H1 (cell line): ENCODE data around the gene XPO1. TPM values are rescaled to one million over a fixed set of nuclear protein-coding genes. Genes with fewer than 3 reads are reported as not detected.
A peak's percentile ranks its signal among the peaks of the same experiment; 100 is the strongest.

Experiments used
- ASH2L ChIP-seq: fragments of 200-600, 300-600 bp; sonication (generic); IDR thresholded peaks from one replicate; pipeline ENCODE4 v1.7.1; 2017; ENCODE audit warnings: low read length
- CBX8 ChIP-seq: fragments of 300-800, 300-1000 bp; sonication (generic); IDR thresholded peaks from 2 replicates; pipeline ENCODE4 v1.7.1; 2016; ENCODE audit warnings: low read depth, low read length, borderline replicate concordance
- CEBPB ChIP-seq: IDR thresholded peaks from 2 replicates; pipeline ENCODE4 v1.6.1; 2012; ENCODE audit warnings: low read depth, low read length
- EP300 ChIP-seq, 2 experiments: IDR thresholded peaks; 1 replicate in 1 of 2; 2 replicates in 1 of 2; pipeline ENCODE4 v1.6.1; 2011 to 2012; ENCODE audit warnings: low read depth in 2 of 2, low read length in 2 of 2, mild to moderate bottlenecking in 2 of 2, borderline replicate concordance in 1 of 2, inconsistent platforms in 1 of 2, moderate library complexity in 1 of 2
- HDAC2 ChIP-seq, 2 experiments: fragments of 300-600 bp in 1 of 2; sonication (generic) in 1 of 2; IDR thresholded peaks; 2 replicates each; pipeline ENCODE4 v1.6.1; 2011 to 2012; ENCODE audit warnings: low read depth in 2 of 2, low read length in 2 of 2, mild to moderate bottlenecking in 2 of 2, moderate library complexity in 2 of 2, borderline replicate concordance in 1 of 2, inconsistent platforms in 1 of 2
- PHF8 ChIP-seq: fragments of 200-600 bp; sonication (generic); conservative IDR thresholded peaks from 2 replicates; pipeline ENCODE4 v1.7.1; 2012; ENCODE audit warnings: low read depth, mild to moderate bottlenecking, inconsistent platforms, low read length, moderate library complexity
- POU5F1 ChIP-seq: IDR thresholded peaks from 2 replicates; pipeline ENCODE4 v1.6.1; 2011; ENCODE audit warnings: low read depth, mild to moderate bottlenecking, low read length, moderate library complexity
- RAD21 ChIP-seq, 2 experiments: IDR thresholded peaks in 1 of 2; conservative IDR thresholded peaks in 1 of 2; 2 replicates each; pipeline ENCODE4 v1.6.1; 2011; ENCODE audit warnings: low read depth in 2 of 2, low read length in 2 of 2, improper control_type of control experiment in 1 of 2, inconsistent platforms in 1 of 2, mild to moderate bottlenecking in 1 of 2, moderate library complexity in 1 of 2
- RBBP5 ChIP-seq: IDR thresholded peaks from 2 replicates; pipeline ENCODE4 v1.7.1; 2012; ENCODE audit warnings: low read depth, mild to moderate bottlenecking, inconsistent platforms, low read length, moderate library complexity, borderline replicate concordance
- SIX5 ChIP-seq: IDR thresholded peaks from 2 replicates; pipeline ENCODE4 v1.6.1; 2011; ENCODE audit warnings: mild to moderate bottlenecking, low read depth, low read length
- SP1 ChIP-seq: IDR thresholded peaks from 2 replicates; pipeline ENCODE4 v1.6.1; 2011; ENCODE audit warnings: low read depth, low read length
- SP2 ChIP-seq: IDR thresholded peaks from 2 replicates; pipeline ENCODE4 v1.6.1; 2012; ENCODE audit warnings: mild to moderate bottlenecking, low read length, inconsistent platforms
- SUZ12 ChIP-seq: fragments of 200-600 bp; sonication (generic); IDR thresholded peaks from 2 replicates; pipeline ENCODE4 v1.6.1; 2012; ENCODE audit warnings: mild to moderate bottlenecking, inconsistent platforms, low read length, moderate library complexity, mixed read lengths
- TAF7 ChIP-seq: optimal IDR thresholded peaks from 2 replicates; pipeline ENCODE3; 2011; ENCODE audit warnings: low read depth, mild to moderate bottlenecking, inconsistent platforms, low read length, moderate library complexity, borderline replicate concordance
- USF2 ChIP-seq: IDR thresholded peaks from 2 replicates; pipeline ENCODE4 v1.6.1; 2011; ENCODE audit warnings: low read length, improper control_type of control experiment
- YY1 ChIP-seq: IDR thresholded peaks from 2 replicates; pipeline ENCODE4 v1.6.1; 2011; ENCODE audit warnings: low read depth, mild to moderate bottlenecking, low read length
- polyA plus RNA-seq, 7 experiments: library from polyadenylated mRNA; depleted of rRNA in 3 of 7; stranded (reverse) in 5 of 7; unstranded in 2 of 7; fragments of >200 nt in 5 of 7; fragments of 200-250 nt in 2 of 7; gene quantifications; 1 replicate in 5 of 7; 2 replicates in 1 of 7; 4 replicates in 1 of 7; pipeline versions ENCODE4 v1.2.1 to v1.2.3, GENCODE V29; 2011 to 2013; ENCODE audit warnings: missing spikeins in 2 of 7, mixed read lengths in 2 of 7
- total RNA-seq: library from RNA; stranded (reverse); fragmentation: NEBNext Ultra II Directional; extraction: Animal tissue kit (Norgen Biotek cat#: 25700); gene quantifications from 2 replicates; pipeline ENCODE4 v1.2.1, GENCODE V29; 2021

Gene XPO1
- total and polyA plus RNA-seq, 2 of the 8 experiments (the other 6 are each of a cell fraction or from before 2014, with no cell fraction given), result 110 to 296 TPM

GRCh38 chr2:61582165-61582564, 44.0 kb upstream of the XPO1 start (continued):
- TF ChIP-seq PHF8, result no peak
- no peak for TF ChIP-seq SUZ12
- no peak for TF ChIP-seq YY1
- no peak for TF ChIP-seq SP2
- TF ChIP-seq ASH2L, result no peak
- TF ChIP-seq CBX8, result no peak
- peak in 1 of 2 experiments; percentile 53; a peak in 1 of 4 replicates for TF ChIP-seq HDAC2 (IDR thresholded peaks at IDR 0.05; ENCODE audit: borderline replicate concordance in 1 of 2, low read depth in 2 of 2, low read length in 2 of 2)
- peak in 1 of 2 experiments; percentile 79; a peak in 2 of 3 replicates for TF ChIP-seq EP300 (IDR thresholded peaks at IDR 0.05; ENCODE audit: borderline replicate concordance in 1 of 2, low read depth in 2 of 2, low read length in 2 of 2)
- no peak for TF ChIP-seq SIX5
- TF ChIP-seq POU5F1, result no peak
- no peak for TF ChIP-seq CEBPB
- TF ChIP-seq USF2, result no peak
- peak; percentile 85; the same call in 1 of the 2 replicates for TF ChIP-seq SP1
- no peak for TF ChIP-seq TAF7
- no peak for TF ChIP-seq RBBP5
- TF ChIP-seq RAD21 (IDR thresholded peaks at IDR 0.05 in 1 of 2, conservative IDR thresholded peaks at IDR 0.05 in 1 of 2; ENCODE audit: low read depth in 2 of 2, low read length in 2 of 2), result peak in 1 of 2 experiments; percentile 10; a peak in 1 of 4 replicates
